Measurements from ENCODE around the gene RASGEF1C.

The RASGEF1C gene

GRCh38 chr5:180209137-180209581 is at the start of gene RASGEF1C:
Gene RASGEF1C, minus strand, starts transcription at chr5:180209211. Its CDS starts 71,159 bp downstream, at chr5:180138052.
- DNase-seq (ENCODE audit: low spot score): peak; percentile 95

GRCh38 chr5:180253036-180253824 is 44.2 kb upstream of the RASGEF1C start:
- DNase-seq (ENCODE audit: low spot score): no peak

DNA sequence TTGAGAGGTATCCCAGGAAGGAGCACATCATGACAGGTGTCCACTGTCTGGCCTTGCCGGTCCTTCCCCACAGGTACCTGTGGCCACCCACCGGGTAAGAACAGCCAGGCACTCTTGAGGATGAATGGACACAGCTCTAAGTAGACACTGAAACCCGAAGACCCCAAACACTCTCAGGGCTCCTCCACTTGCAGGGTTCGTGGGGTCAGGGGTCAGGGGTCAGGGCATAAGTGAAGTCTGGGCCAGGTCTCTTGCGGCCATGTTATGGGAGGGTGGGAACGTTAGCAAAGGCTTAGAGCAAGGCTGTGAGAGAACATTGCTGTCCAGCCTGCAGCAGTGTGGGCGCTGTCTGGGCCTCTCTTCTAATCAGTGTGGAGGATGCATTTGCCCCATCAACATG is 42.9 kb upstream of the RASGEF1C start:
- DNase-seq (ENCODE audit: low spot score): no peak

DNA sequence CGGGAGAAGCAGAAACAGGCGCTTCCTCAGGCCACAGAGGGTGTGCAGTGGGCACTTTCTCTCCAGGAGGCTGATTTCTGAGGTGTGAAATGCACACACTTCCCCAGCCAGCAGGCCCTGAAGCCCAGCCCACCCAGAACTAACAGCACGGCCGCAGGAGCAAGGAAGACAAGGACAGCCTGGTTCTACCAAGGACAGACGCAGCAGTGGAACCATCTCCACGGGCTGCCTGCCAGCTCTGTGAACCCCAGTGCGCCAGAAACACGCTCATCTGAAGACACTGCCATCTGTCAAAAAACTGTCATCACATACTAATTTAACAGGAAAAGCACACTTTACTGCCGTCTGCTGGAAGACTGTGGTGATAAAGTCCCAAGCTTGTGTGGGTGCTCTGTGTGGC is 42.1 kb upstream of the RASGEF1C start:
- DNase-seq (ENCODE audit: low spot score): no peak

- no peak for DNase-seq (ENCODE audit: low spot score)
Measured at GRCh38 chr5:180250329-180250728, 41.3 kb upstream of the RASGEF1C start.

GRCh38 chr5:180241600-180241999 is 32.6 kb upstream of the RASGEF1C start:
- no peak for DNase-seq (ENCODE audit: low spot score)

DNA sequence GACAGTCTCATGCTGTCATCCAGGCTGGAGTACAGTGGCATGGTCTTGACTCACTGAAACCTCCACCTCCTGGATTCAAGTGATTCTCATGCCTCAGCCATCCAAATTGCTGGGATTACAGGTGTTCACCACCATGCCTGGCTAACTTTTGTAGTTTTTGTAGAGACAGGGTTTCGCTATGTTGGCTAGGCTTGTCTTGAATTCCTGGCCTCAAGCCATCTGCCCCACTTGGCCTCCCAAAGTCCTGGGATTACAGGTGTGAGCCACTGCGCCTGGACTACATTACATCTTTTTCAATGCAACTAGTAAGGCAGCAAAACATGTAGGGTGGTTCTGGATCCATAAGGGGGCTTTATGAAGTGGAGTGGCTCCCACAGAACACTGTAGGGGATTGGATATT is 29.6 kb upstream of the RASGEF1C start:
- no peak for DNase-seq (ENCODE audit: low spot score)

DNA sequence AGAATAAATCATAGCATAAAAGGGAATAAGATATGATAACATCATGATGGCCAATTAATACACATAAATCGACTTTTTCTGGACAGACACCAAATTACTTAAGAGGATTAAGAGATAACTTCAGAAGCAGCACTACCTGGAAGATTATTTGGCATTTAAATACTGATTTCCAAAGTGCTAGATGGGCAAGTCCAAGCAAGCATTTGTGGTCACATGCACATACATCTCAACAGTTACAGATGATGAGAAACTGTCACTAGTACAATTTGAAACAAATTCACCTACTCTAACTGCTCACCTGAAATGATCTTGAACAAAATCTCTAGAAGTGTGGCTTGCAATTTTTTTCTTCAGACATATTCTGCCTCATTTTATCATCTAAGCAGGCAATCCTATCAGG is 26.8 kb upstream of the RASGEF1C start:
- no peak for DNase-seq (ENCODE audit: low spot score)

GRCh38 chr5:180235077-180235476 is 26.1 kb upstream of the RASGEF1C start:
- no peak for DNase-seq (ENCODE audit: low spot score)

GRCh38 chr5:180234271-180234670 is 25.3 kb upstream of the RASGEF1C start:
- no peak for DNase-seq (ENCODE audit: low spot score)

GRCh38 chr5:180233729-180234128 is 24.7 kb upstream of the RASGEF1C start:
- no peak for DNase-seq (ENCODE audit: low spot score)

GRCh38 chr5:180230017-180230416 is 21.0 kb upstream of the RASGEF1C start:
- DNase-seq (ENCODE audit: low spot score): no peak

DNA sequence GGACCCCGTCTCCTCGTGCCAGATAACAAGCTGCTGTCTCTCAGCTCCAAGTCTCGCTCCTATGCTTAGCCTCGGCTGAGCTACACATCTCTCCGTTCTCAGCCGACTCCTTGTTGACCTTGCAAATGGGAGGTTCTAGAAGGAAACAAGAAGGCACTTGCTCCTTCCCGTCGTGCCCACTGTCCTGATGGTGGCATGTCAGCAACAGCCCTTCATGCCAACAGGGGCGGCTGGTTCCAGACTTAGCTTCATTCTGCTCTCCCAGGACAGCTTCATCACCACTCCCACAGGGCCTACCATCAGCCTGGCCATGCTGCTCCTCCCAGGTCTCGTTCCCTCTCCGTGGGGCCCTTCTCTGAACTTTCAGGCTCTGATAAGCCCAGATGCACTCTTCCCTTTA is 13.0 kb upstream of the RASGEF1C start:
- DNase-seq (ENCODE audit: low spot score): no peak

GRCh38 chr5:180217797-180218196 is 8.8 kb upstream of the RASGEF1C start:
- DNase-seq (ENCODE audit: low spot score): no peak

GRCh38 chr5:180216646-180217171 is 7.7 kb upstream of the RASGEF1C start:
- DNase-seq (ENCODE audit: low spot score): no peak

DNA sequence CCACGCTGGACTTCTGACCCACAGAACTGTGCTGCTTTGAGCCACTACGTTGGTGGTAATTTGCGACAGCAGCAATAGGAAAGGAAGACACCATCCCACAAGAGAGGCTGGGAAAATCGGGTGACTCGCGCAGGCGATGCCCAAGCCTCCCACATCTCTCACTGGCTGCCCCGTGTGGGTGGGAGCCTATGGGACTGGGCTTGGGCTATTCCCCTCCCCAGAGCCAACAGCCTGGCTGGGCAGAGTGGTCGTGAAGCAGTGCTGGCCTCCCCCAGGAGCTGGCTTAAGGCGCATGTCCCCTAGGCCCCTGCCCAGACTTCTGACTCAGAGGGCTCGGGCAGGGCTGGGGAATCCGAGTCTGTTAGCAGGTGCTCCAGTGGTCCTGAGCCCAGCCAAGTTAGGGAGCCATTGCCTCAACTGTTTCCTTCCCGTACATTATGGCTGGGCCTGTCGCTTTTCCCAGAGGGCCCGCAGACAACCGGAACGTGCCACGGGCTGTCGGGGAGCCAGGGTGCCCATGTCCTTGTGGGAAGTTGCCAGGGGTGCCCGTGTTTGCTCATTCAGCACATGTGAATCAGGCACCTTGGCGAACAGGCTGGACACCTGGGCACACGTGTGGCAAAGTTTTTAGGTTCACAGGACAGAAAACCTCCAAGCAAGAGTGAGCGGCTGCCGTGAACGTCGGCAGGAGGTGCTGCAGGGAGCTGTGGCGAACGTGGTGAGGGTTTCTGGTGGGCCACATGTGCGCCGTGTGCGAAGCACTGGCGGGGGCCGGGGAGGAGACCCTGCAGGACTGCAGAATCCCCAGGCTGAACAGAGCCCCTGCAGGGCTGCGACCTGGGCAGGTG is 7.0 kb upstream of the RASGEF1C start:
- no peak for DNase-seq (ENCODE audit: low spot score)

DNA sequence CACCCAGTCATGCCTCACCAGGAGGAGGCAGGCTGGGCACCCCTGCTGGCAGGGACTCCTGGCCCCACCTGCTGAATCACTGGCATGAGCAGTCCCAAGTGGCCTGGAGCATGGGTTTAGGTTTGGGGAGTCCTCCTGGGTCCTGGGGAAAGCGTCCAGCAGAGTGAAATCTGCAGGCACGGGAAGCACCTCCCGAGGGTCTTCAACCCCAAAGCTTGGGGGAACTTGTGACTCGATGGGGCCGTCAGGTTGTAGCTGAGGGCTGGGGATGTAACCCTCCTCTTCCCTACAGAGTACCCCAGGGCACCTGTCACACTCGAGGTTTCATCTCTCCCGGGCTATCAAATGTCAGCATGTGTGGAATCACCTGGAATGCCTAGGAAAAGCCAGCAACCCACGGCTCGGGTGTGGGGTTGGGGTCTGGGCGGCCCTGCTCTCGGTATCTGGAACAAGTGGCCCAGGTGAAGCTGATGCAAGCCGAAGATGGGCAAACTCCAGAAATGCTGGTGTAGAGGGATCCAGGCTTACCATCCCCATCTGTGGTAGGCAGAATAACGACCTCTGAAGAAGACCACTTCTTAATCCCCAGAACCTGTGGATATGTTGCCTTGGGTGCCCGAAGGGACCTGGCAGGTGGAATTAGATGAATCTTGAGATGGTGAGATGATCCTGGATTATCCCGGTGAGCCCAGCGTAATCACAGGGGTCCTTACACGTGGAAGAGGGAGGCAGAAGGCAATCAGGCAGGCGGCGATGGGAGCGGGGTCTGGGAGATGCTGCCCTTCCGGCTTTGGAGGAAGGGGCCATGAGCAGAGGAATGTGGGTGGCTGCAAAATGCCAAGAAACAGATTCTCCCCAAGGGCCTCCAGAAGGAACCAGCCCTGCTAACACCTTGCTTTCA is 6.1 kb upstream of the RASGEF1C start:
- DNase-seq (ENCODE audit: low spot score): no peak

- no peak for DNase-seq (ENCODE audit: low spot score)
Measured at GRCh38 chr5:180213657-180214207, 4.7 kb upstream of the RASGEF1C start.

- no peak for DNase-seq (ENCODE audit: low spot score)
Measured at GRCh38 chr5:180213256-180213600, 4.2 kb upstream of the RASGEF1C start.

DNA sequence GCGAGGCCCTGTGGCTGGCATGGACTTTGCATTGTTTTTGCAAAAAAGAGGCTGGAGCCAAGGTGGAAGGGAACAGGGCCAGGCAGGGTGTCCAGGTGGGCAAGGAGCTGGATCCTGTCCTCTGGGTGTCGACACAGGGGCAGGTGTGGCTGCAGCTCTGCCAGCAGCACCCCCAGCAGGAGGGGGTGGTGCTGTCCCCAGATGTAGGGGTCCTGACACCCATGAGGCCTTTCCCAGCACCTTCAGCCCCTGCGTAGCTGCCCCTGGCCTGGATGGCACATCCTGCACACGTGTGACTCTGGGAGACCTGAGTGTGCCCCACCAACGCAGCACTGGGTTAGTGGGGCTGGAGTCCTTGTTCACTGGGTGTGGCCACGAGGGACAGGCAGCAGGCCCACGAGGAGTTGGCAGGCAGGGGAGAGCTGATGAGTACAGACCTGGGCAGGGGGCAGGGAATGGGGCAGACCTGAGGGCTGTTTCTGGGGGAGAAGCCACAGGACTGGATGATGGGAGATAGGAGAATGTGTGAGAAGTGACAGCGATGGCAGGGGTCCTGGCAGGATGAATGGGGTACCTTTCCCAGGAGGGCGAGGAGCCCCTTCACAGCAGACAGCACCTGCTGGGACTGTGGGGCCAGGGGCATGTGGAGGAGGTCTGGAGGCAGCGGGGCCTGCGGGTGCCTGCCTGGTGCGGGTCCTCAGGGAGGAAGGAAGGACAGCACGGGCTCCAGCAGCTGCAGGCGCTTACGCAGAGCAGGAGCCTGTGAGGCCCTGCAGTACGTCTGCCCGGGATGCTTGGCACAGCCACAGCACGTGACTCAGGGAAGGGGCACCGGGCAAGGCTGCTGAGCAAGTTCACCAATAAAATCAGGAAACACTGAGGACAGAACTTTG is 3.6 kb upstream of the RASGEF1C start:
- no peak for DNase-seq (ENCODE audit: low spot score)

DNA sequence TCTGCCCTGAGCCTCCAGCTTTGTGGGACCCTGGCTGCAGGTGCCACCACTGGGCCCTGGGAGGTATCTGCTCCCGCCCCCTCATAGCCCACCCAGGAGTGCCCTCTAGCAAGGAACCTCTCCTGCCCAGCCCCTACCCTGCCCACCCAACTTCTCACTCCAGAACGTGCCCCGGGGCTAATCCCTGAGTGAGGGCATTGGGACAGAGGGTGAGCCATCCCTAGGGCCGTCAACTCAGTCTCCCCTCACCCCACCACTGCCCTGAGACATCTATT is 2.7 kb upstream of the RASGEF1C start:
- no peak for DNase-seq (ENCODE audit: low spot score)

Measured in AG08396 (cell line).